Superior temporal gyrus (tissue), 1 donor: ENCODE results near the gene LRRK1.
A peak's percentile ranks its signal among the peaks of the same experiment; 100 is the strongest.

Experiments used
- DNase-seq: peaks from one replicate; pipeline ENCODE4 v3.0.0-alpha.2; 2016; ENCODE audit errors: extremely low spot score

LRRK1 gene

GRCh38 chr15:101057841-101058407, 138.8 kb downstream of the LRRK1 start:
- DNase-seq = no peak

DNA sequence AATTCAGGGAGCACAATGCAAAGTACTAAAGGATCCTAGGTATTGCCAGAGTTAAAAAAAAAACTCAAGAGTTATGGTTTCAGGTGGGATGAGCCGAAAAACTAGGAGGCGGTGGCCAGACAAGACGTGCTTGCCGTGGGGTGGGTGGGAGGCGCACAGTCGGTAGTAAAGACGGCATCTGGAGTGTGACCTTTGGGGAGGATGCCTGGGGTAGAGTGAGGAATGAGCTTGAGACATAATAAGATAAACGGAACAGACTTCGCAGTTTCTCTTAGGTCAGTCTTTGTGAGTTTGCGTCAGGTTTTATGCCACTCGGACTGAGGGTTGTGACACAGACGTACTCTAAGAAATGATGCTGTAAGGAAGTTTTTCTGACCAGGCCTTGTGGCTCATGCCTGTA, 139.6 kb downstream of the LRRK1 start:
- no peak for DNase-seq

GRCh38 chr15:101059381-101060341, 140.5 kb downstream of the LRRK1 start:
- DNase-seq = no peak

- DNase-seq = no peak
Measured at GRCh38 chr15:101060576-101061551, 141.7 kb downstream of the LRRK1 start.

DNA sequence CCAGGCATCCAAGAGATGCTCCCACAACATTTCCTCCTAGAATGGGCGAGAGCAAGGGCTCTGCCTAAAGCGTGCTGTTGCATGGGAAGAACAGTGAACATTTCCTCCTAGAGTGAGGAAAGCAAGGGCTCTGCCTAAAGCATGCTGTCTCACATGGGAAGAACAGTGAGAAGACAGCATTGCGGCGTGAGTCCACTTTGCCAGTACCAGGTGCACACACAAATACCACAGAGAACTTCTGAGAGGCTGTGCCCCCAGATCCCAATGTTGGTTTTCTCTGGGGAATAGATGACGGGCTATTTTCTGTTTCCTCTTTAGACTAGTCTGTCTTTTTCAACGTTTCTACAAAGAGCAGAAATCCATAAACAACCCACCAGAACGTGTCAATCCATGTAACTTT, 142.9 kb downstream of the LRRK1 start:
- DNase-seq = no peak

- DNase-seq = no peak
Measured at GRCh38 chr15:101062471-101063171, 143.5 kb downstream of the LRRK1 start.

GRCh38 chr15:101063212-101063611, 144.1 kb downstream of the LRRK1 start:
- no peak for DNase-seq

DNA sequence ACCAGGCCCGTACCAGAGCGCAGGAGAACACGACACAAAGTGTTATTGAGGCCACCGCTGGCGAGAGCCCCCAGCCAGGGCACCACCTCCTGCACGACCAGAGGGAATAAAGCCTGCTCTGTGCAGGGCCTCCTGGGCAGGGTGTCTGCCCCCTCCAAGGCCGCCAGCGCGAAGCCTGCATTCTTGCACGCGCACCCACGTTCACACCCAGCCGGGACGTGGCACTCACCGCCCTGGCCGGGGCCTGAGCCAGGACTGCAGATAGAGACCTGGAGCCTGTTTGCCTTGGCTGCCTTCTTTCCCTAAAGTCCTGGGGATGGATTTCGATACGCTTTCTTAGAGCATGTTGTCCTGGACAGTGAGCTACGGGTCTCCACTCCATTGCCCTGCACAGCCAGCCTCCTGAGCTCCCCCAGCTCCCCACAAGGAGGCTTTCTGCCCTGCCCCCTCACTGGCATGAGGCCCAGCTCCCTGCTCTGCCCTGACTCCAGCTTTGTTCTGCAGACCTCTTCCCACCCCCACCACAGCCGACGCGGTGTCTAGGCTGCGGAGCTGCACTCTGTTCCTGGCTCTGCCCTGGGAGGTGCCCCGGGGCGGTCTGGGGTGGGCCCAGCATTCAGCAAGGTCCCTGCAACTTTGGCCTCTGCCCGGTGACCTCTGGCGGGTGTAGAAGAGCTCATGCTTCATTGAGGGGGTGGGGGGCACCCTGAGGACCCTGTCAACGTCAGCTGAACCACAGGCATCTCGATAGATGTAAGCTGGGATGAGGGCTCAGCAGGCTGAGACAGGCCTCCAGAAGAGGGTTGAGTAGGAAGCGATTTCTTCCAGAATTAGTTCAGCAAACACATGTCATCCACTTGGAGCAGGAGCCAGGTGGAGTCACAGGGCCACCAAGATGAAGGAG, 145.0 kb downstream of the LRRK1 start:
- peak; percentile 32 for DNase-seq

GRCh38 chr15:101064795-101065569, 145.8 kb downstream of the LRRK1 start:
- no peak for DNase-seq

DNA sequence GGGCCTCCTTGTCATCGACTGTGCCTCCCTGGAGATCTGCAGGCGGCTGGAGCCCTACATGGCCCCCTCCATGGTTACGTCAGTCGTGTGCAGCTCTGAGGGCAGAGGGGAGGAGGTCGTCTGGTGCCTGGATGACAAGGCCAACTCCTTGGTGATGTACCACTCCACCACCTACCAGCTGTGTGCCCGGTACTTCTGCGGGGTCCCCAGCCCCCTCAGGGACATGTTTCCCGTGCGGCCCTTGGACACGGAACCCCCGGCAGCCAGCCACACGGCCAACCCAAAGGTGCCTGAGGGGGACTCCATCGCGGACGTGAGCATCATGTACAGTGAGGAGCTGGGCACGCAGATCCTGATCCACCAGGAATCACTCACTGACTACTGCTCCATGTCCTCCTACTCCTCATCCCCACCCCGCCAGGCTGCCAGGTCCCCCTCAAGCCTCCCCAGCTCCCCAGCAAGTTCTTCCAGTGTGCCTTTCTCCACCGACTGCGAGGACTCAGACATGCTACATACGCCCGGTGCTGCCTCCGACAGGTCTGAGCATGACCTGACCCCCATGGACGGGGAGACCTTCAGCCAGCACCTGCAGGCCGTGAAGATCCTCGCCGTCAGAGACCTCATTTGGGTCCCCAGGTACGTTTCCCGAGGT, 146.5 kb downstream of the LRRK1 start:
- no peak for DNase-seq

DNA sequence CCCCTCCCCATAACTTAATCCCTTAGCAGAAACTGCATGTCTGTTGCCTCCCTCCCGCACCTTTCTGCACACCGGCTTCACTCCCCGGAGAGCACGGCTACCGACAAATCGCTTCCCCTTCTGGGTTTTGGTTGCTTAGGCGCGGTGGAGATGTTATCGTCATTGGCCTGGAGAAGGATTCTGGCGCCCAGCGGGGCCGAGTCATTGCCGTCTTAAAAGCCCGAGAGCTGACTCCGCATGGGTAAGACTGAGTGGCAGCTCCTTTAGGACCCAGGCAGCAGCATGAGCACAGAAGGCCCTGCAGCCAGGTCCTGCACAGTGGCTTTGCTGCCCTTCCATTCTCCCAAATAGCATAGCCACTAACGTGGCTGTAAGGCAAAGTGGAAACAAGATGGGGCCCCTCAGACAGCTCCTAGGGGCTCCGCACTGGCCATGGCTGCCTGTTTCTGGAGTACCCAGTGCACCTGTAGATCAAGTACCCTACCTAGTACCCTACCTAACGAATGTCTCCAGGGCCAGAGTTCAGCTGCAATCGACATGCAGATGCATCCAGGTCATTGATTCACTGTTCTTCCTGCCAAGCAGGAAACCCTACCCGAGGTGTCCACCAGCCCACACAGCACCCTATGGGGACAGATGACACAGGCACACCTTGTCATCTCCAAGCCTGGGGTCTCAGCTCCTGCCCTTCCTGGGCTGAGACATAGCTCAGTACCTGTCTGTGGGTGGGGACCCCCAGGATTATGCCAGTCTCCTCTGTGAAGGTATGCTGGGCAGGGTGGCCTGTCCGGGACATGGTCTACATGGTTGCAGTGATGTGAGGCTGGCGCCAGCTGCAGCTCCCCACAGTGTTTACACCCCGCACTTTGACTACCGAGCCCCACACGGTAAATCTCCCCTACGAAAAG, 147.6 kb downstream of the LRRK1 start:
- DNase-seq = no peak

DNA sequence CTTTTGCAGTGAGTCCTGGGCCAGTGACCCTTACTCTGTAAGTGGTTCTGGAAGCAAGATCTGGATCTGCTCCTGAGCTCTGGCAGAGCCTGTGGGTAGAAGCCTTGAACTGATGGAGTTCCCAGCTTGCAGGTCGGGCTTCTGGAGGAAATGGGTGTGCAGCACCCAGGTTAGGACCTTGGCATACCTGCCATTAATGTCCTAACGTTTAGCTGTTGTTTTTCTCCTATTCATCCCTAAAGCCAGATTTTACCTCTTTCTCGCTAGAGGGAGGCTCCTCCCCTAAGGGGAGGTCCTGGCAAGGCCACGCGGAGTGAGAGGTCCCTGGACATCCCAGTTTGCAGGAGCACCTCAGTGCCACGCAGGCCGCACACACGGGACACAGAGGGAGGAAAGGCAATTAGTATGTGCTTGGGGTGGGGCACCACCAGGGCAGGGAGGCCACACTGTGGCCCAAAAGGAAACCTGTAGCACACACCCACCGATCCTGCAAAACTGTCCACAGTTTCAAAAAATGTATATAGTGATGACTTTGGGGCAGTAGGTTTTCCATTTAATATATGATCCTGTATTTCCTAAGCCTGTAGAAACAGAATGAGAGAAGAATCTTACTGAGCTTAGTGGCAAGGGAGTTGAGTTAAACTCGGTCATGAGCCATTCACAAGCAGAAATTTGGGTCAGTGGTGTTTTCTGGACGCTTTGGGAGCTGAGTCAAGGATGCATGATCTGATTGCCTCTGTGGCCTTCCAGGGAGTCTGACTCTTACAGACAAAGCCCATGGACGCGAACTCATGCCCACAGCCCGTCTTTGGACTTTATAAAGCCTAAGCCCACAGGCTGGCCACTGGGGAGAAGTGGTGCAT, 148.7 kb downstream of the LRRK1 start:
- DNase-seq = no peak

DNA sequence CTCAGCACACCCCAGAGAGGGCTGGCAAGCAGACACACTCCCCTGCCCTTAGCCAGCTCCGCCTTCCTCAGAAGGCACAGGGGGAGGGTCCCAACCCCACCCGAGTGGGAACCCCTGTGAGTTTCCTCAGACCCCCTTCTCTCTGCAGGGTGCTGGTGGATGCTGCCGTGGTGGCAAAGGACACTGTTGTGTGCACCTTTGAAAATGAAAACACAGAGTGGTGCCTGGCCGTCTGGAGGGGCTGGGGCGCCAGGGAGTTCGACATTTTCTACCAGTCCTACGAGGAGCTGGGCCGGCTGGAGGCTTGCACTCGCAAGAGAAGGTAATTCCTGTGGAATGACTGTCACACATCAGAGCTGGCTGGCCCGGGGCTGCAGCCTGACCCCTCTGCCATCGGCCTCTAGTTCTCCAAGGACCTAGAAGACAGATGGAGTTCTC, 149.4 kb downstream of the LRRK1 start:
- DNase-seq = no peak

DNA sequence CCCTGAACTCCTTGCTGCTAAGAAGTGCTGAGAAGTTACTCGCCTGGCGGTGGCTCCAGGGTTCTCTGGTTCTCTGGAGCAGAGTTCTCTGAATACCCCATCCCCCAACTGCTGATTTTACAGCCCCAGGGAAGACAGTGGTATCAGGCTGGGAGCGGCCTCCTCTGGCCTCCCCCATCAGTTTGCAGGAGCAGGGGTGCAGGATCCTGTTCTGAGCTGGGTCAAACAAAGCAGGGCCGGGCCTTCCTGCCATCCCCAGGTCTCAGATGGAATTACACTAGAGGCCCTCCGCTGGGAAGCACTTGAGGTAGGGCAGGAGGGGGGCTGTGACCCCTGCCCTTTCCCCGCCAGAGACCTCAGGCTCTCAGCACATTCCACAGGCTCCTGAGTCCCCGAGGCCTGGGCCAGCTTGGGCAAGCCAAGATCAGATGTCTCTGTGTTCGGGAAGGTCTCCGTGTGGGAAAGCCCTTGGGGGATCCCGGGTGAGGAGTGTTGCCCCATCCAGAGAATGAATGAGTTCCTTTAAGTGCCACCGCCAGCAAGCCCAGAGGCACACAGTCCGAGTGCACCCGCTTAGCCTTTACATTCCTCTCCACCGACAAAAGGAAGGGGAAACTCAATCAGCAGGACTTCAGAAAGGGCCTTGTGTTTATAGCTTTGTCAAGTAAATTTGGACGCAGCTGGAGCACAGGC, 149.9 kb downstream of the LRRK1 start:
- no peak for DNase-seq

- no peak for DNase-seq
Measured at GRCh38 chr15:101069654-101069973, 150.5 kb downstream of the LRRK1 start.

- no peak for DNase-seq
Measured at GRCh38 chr15:101070024-101070423, 150.9 kb downstream of the LRRK1 start.
